Astrocyte (in vitro differentiated cells and primary cell): ENCODE measurements around the gene ANO4. TPM values are rescaled to one million over a fixed set of nuclear protein-coding genes. Genes with fewer than 3 reads are reported as not detected.

ENCODE experiments used
- DNase-seq: peaks from one replicate; pipeline ENCODE4 v3.0.0-alpha.2; 2010; ENCODE audit warnings: low read depth
- FAIRE-seq: peaks from 2 replicates; lab custom pipeline; 2011; peaks lifted over from hg19 to GRCh38; lab: Jason Lieb, UNC
- H2AFZ ChIP-seq: 2 replicates; pipeline ENCODE4 v1.6.0; 2012; ENCODE audit warnings: low read depth, low read length, inconsistent platforms
- H3K27ac ChIP-seq: 2 replicates; pipeline ENCODE4 v1.5.1; 2011; ENCODE audit warnings: low read depth, low read length, inconsistent platforms
- H3K27me3 ChIP-seq: 2 replicates; pipeline ENCODE4 v1.6.0; 2011; ENCODE audit warnings: low read length, inconsistent platforms; ENCODE audit not compliant: insufficient read depth
- H3K36me3 ChIP-seq: 2 replicates; pipeline ENCODE4 v1.5.1; 2011; ENCODE audit warnings: low read length, inconsistent platforms; ENCODE audit not compliant: insufficient read depth
- H3K4me1 ChIP-seq: 2 replicates; pipeline ENCODE4 v1.5.1; 2011; ENCODE audit warnings: low read length, inconsistent platforms; ENCODE audit not compliant: insufficient read depth
- H3K4me2 ChIP-seq: 2 replicates; pipeline ENCODE4 v1.6.0; 2012; ENCODE audit warnings: low read length, inconsistent platforms
- H3K4me3 ChIP-seq: 2 replicates; pipeline ENCODE4 v1.5.1; 2011; ENCODE audit warnings: low read depth, mild to moderate bottlenecking, low read length, inconsistent platforms; ENCODE audit not compliant: insufficient read depth
- H3K79me2 ChIP-seq: 2 replicates; pipeline ENCODE4 v1.6.0; 2012; ENCODE audit warnings: mild to moderate bottlenecking, low read length, inconsistent platforms; ENCODE audit not compliant: insufficient read depth
- H3K9ac ChIP-seq: 2 replicates; pipeline ENCODE4 v1.6.0; 2012; ENCODE audit warnings: mild to moderate bottlenecking, low read length, inconsistent platforms
- H3K9me3 ChIP-seq: 2 replicates; pipeline ENCODE4 v1.5.1; 2012; ENCODE audit warnings: low read depth, mild to moderate bottlenecking, low read length, inconsistent platforms; ENCODE audit not compliant: insufficient read depth
- H4K20me1 ChIP-seq: 2 replicates; pipeline ENCODE4 v1.6.0; 2012; ENCODE audit warnings: low read length, inconsistent platforms; ENCODE audit not compliant: insufficient read depth
- H3K27ac Mint-ChIP-seq: one replicate; pipeline ENCODE4 v1.8.0; 2021; ENCODE audit warnings: mild to moderate bottlenecking, mixed read lengths; ENCODE audit not compliant: unreplicated experiment
- H3K27me3 Mint-ChIP-seq: one replicate; pipeline ENCODE4 v1.8.0; 2021; ENCODE audit warnings: low read depth, mixed read lengths; ENCODE audit not compliant: unreplicated experiment
- H3K36me3 Mint-ChIP-seq: one replicate; pipeline ENCODE4 v1.8.0; 2021; ENCODE audit warnings: low read depth, mixed read lengths; ENCODE audit not compliant: unreplicated experiment
- H3K4me1 Mint-ChIP-seq: one replicate; pipeline ENCODE4 v1.8.0; 2021; ENCODE audit warnings: low read depth, mixed read lengths; ENCODE audit not compliant: unreplicated experiment
- H3K4me3 Mint-ChIP-seq: one replicate; pipeline ENCODE4 v1.8.0; 2021; ENCODE audit warnings: mild to moderate bottlenecking, moderate library complexity, mixed read lengths; ENCODE audit not compliant: unreplicated experiment
- H3K9me3 Mint-ChIP-seq: one replicate; pipeline ENCODE4 v1.8.0; 2021; ENCODE audit warnings: mild to moderate bottlenecking, mixed read lengths; ENCODE audit not compliant: unreplicated experiment
- CTCF ChIP-seq: IDR thresholded peaks from 2 replicates; pipeline ENCODE4 v1.5.1; 2011; ENCODE audit warnings: low read depth, mild to moderate bottlenecking, inconsistent platforms, low read length, moderate library complexity; ENCODE audit not compliant: insufficient read depth
- EZH2 ChIP-seq: IDR thresholded peaks from 2 replicates; pipeline ENCODE4 v1.6.1; 2012; ENCODE audit warnings: mild to moderate bottlenecking, low read length, inconsistent platforms; ENCODE audit not compliant: insufficient read depth
- total RNA-seq: library from RNA; stranded (reverse); gene quantifications from 2 replicates; pipeline ENCODE4 v1.2.1, GENCODE V29; 2021

Gene ANO4
- total RNA-seq, 1 donor from 2014 or later: 41.3 TPM

GRCh38 chr12:100953677-100954076 is 159.1 kb downstream of the ANO4 start:
- no peaks in the 10 kb centered on the region for H3K9me3 Mint-ChIP-seq
- H3K27me3 Mint-ChIP-seq: no peaks in the 10 kb centered on the region
- Histone ChIP-seq H2AFZ (no peak overlapping the region), H3K4me2 (no peak overlapping the region), H3K36me3 (no peaks in the 10 kb centered on the region), H3K9ac (no peak overlapping the region), H3K4me1 (peaks cover 30% of the 10 kb centered on the region), H3K27ac (no peak overlapping the region), H3K9me3 (no peaks in the 10 kb centered on the region), H3K4me3 (no peak overlapping the region), H4K20me1 (no peaks in the 10 kb centered on the region), H3K27me3 (no peaks in the 10 kb centered on the region), H3K79me2 (no peaks in the 10 kb centered on the region)
- H3K4me3 Mint-ChIP-seq: no peak overlapping the region
- H3K4me1 Mint-ChIP-seq: peaks cover 52% of the 10 kb centered on the region
- FAIRE-seq (no peak), DNase-seq (no peak)
- no peak for TF ChIP-seq CTCF
- no peak for TF ChIP-seq EZH2
- no peak overlapping the region for H3K27ac Mint-ChIP-seq
- peaks cover 24% of the 10 kb centered on the region for H3K36me3 Mint-ChIP-seq

- Mint-ChIP-seq H3K9me3 (no peaks in the 10 kb centered on the region), H3K4me3 (no peak overlapping the region), H3K27ac (peak overlapping the region; percentile 95), H3K36me3 (peaks cover 21% of the 10 kb centered on the region), H3K4me1 (peaks cover 52% of the 10 kb centered on the region), H3K27me3 (no peaks in the 10 kb centered on the region)
- H3K9me3 ChIP-seq: no peaks in the 10 kb centered on the region
- no peaks in the 10 kb centered on the region for H4K20me1 ChIP-seq
- no peak for TF ChIP-seq CTCF
- no peak for TF ChIP-seq EZH2
- H3K79me2 ChIP-seq: no peaks in the 10 kb centered on the region
- H3K36me3 ChIP-seq: no peaks in the 10 kb centered on the region
- H2AFZ ChIP-seq: no peak overlapping the region
- no peak overlapping the region for H3K4me2 ChIP-seq
- DNase-seq (no peak), FAIRE-seq (no peak)
- no peak overlapping the region for H3K27ac ChIP-seq
- H3K4me3 ChIP-seq: no peak overlapping the region
- H3K9ac ChIP-seq: no peak overlapping the region
- no peaks in the 10 kb centered on the region for H3K27me3 ChIP-seq
- H3K4me1 ChIP-seq: peaks cover 33% of the 10 kb centered on the region
These were observed 159.5 kb downstream of the ANO4 start for GRCh38 chr12:100954118-100954517.

GRCh38 chr12:100955139-100955538 is 160.6 kb downstream of the ANO4 start:
- H3K27ac Mint-ChIP-seq: peak overlapping the region; percentile 95
- H3K4me1 Mint-ChIP-seq: peaks cover 61% of the 10 kb centered on the region
- no peaks in the 10 kb centered on the region for H3K27me3 Mint-ChIP-seq

More at GRCh38 chr12:100955139-100955538, 160.6 kb downstream of the ANO4 start:
- Histone ChIP-seq H3K9me3 (no peaks in the 10 kb centered on the region), H4K20me1 (no peaks in the 10 kb centered on the region), H2AFZ (no peak overlapping the region), H3K27ac (peak overlapping the region; percentile 69), H3K4me3 (no peak overlapping the region), H3K4me1 (peaks cover 42% of the 10 kb centered on the region), H3K9ac (peak overlapping the region; percentile 43), H3K79me2 (no peaks in the 10 kb centered on the region), H3K36me3 (no peaks in the 10 kb centered on the region), H3K27me3 (no peaks in the 10 kb centered on the region), H3K4me2 (peak overlapping the region; percentile 43)
- Mint-ChIP-seq H3K9me3 (no peaks in the 10 kb centered on the region), H3K4me3 (peak overlapping the region; percentile 45), H3K36me3 (peaks cover 20% of the 10 kb centered on the region)
- no peak for TF ChIP-seq CTCF
- TF ChIP-seq EZH2: no peak
- DNase-seq: peak; percentile 92
- FAIRE-seq: peak; percentile 63
